Hepatocyte (in vitro differentiated cells): ENCODE data around the gene TEN1. TPM values are rescaled to one million over a fixed set of nuclear protein-coding genes. Genes with fewer than 3 reads are reported as not detected.
"Not testable (repeated sequence)": the region's sequence is repeated elsewhere in the genome, so short reads cannot be mapped to it uniquely, and the experiment has no call there.

ENCODE experiments used
- DNase-seq: peaks from one replicate; pipeline ENCODE4 v3.0.0-alpha.2; 2016; ENCODE audit warnings: low spot score
- H2AFZ ChIP-seq: fragments of 200-600 bp; sonication (generic); 2 replicates; pipeline ENCODE4 v1.6.0; 2016; ENCODE audit warnings: antibody characterized with exemption, mild to moderate bottlenecking
- H3K27ac ChIP-seq: fragments of 200-600 bp; sonication (generic); 2 replicates; pipeline ENCODE4 v1.5.1; 2016; ENCODE audit warnings: mild to moderate bottlenecking
- H3K27me3 ChIP-seq: fragments of 200-600 bp; sonication (generic); 2 replicates; pipeline ENCODE4 v1.6.1; 2016
- H3K36me3 ChIP-seq: fragments of 200-600 bp; sonication (generic); replicated peaks from 2 replicates; pipeline ENCODE4 v1.5.1; 2016; ENCODE audit warnings: low read depth; ENCODE audit not compliant: insufficient read depth
- H3K4me1 ChIP-seq: fragments of 200-600 bp; sonication (generic); 2 replicates; pipeline ENCODE4 v1.5.1; 2016; ENCODE audit warnings: mild to moderate bottlenecking, moderate library complexity; ENCODE audit not compliant: insufficient read depth
- H3K4me2 ChIP-seq: fragments of 200-600 bp; sonication (generic); 2 replicates; pipeline ENCODE4 v1.6.0; 2016
- H3K4me3 ChIP-seq: fragments of 200-600 bp; sonication (generic); 2 replicates; pipeline ENCODE4 v1.5.1; 2016; ENCODE audit warnings: mild to moderate bottlenecking
- H3K79me2 ChIP-seq: fragments of 200-600 bp; sonication (generic); 2 replicates; pipeline ENCODE4 v1.6.0; 2017; ENCODE audit warnings: mild to moderate bottlenecking
- H3K9me2 ChIP-seq: fragments of 200-600 bp; sonication (generic); replicated peaks from 2 replicates; pipeline ENCODE4 v1.6.0; 2017; ENCODE audit warnings: mild to moderate bottlenecking; ENCODE audit not compliant: insufficient read depth
- H3K9me3 ChIP-seq: fragments of 200-600 bp; sonication (generic); 2 replicates; pipeline ENCODE4 v1.5.1; 2016; ENCODE audit warnings: low read depth, mild to moderate bottlenecking
- H4K20me1 ChIP-seq: fragments of 200-600 bp; sonication (generic); 2 replicates; pipeline ENCODE4 v1.6.0; 2016; ENCODE audit warnings: mild to moderate bottlenecking; ENCODE audit not compliant: insufficient read depth, poor library complexity, severe bottlenecking
- CTCF ChIP-seq: fragments of 200-600 bp; sonication (generic); IDR thresholded peaks from 2 replicates; pipeline ENCODE4 v1.5.1; 2016; ENCODE audit warnings: antibody characterized with exemption, mild to moderate bottlenecking; ENCODE audit not compliant: poor library complexity
- EZH2 ChIP-seq: fragments of 200-600 bp; sonication (generic); IDR thresholded peaks from 2 replicates; pipeline ENCODE4 v1.6.1; 2016; ENCODE audit warnings: antibody characterized with exemption, mild to moderate bottlenecking, borderline replicate concordance
- EZH2phosphoT487 ChIP-seq: fragments of 200-600 bp; sonication (generic); IDR thresholded peaks from one replicate; pipeline ENCODE4 v1.6.1; 2018; ENCODE audit warnings: antibody characterized with exemption, mild to moderate bottlenecking, low read depth, moderate library complexity; ENCODE audit not compliant: unreplicated experiment, severe bottlenecking
- WGBS: methylation state at CpG from one replicate; pipeline ENCODE4 v1.1.6; 2016; ENCODE audit warnings: low lambda C conversion rate; ENCODE audit errors: missing lambda C conversion rate; 5-methylcytosine and 5-hydroxymethylcytosine counted together
- polyA plus RNA-seq: library from polyadenylated mRNA; unstranded; fragments of >200 nt; fragmentation: Nextera tagmentation; extraction: Ambion mirVana; gene quantifications from 2 replicates; pipeline ENCODE4 v1.2.1, GENCODE V29; 2016
- total RNA-seq: library from RNA; depleted of rRNA; stranded (reverse); fragments of >200 nt; gene quantifications from 2 replicates; pipeline ENCODE4 v1.2.3, GENCODE V29; 2014

The TEN1 gene
- total and polyA plus RNA-seq, 2 experiments from 2014 or later, result 13.3 to 29.9 TPM

GRCh38 chr17:76039121-76039520, 60.1 kb downstream of the TEN1 start:
- TF ChIP-seq EZH2phosphoT487, result no peak
- Histone ChIP-seq H4K20me1 (no peaks in the 10 kb centered on the region), H3K9me3 (no peaks in the 10 kb centered on the region), H3K27ac (no peak overlapping the region), H2AFZ (no peak overlapping the region), H3K36me3 (no peaks in the 10 kb centered on the region), H3K4me1 (peaks cover 5% of the 10 kb centered on the region), H3K4me3 (no peak overlapping the region), H3K79me2 (no peaks in the 10 kb centered on the region), H3K4me2 (no peak overlapping the region), H3K27me3 (no peaks in the 10 kb centered on the region), H3K9me2 (no peaks in the 10 kb centered on the region)
- WGBS, result 93% methylated on average over 6 of the region's 6 CpGs
- DNase-seq, result no peak

GRCh38 chr17:76040376-76040775, 61.3 kb downstream of the TEN1 start:
- Histone ChIP-seq H3K4me1 (peaks cover 5% of the 10 kb centered on the region), H3K4me2 (no peak overlapping the region), H3K9me2 (no peaks in the 10 kb centered on the region), H3K36me3 (no peaks in the 10 kb centered on the region), H3K4me3 (no peak overlapping the region), H3K9me3 (no peaks in the 10 kb centered on the region), H3K27ac (no peak overlapping the region), H3K27me3 (no peaks in the 10 kb centered on the region), H2AFZ (no peak overlapping the region), H4K20me1 (no peaks in the 10 kb centered on the region), H3K79me2 (no peaks in the 10 kb centered on the region)
- WGBS, result 83% methylated on average over 6 of the region's 6 CpGs
- no peak for TF ChIP-seq EZH2
- TF ChIP-seq CTCF, result no peak
- TF ChIP-seq EZH2phosphoT487, result no peak
- DNase-seq, result no peak

DNA sequence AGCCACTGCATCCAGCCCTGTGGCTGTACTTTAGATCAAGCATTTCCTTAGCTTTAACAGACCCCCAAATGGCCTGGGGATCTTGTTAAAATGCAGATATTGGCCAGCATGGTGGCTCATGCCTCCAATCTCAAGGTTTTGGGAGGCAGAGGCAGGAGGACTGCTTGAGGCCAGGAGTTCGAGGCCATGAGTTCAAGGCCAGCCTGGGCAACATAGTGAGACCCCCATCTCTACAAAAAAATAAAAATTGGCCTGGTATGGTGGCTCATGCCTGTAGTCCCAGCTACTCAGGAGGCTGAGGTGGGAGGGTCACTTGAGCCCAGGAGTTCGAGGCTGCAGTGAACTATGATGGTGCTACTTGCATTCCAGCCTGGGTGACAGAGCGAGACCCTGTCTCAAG, 63.8 kb downstream of the TEN1 start:
- H3K36me3 ChIP-seq, H3K9me2 ChIP-seq: not testable (repeated sequence)
- 98% methylated on average over 3 of the region's 3 CpGs for WGBS

GRCh38 chr17:76044475-76045007, 65.5 kb downstream of the TEN1 start:
- H3K36me3 ChIP-seq, result not testable (repeated sequence)

More for the DNA sequence above, 63.8 kb downstream of the TEN1 start:
- H3K27me3 ChIP-seq, H3K4me1 ChIP-seq, DNase-seq, H4K20me1 ChIP-seq, H3K79me2 ChIP-seq, H3K4me2 ChIP-seq, H3K4me3 ChIP-seq, H3K9me3 ChIP-seq, H2AFZ ChIP-seq, H3K27ac ChIP-seq: not testable (repeated sequence)

DNA sequence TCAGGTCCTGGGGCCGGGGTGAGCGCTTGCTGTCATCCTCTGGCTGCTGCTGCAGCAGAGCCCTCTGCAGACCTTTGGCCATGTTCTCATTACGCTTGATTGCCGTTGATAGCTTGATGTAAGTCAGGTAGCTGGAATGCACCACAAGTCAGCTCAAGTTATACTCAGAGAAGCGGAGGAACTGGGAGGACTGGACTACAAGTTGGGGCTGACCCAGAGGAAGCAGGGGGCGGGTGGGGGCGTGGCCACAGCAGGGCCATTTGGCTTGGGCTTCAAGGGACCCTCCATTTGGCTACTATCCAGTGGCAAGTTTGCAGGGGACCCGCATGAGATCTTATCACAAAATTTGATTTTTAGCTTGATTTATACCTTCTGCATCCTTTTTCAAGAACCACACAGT, 67.0 kb downstream of the TEN1 start:
- H3K4me2 ChIP-seq, result no peak overlapping the region
- no peaks in the 10 kb centered on the region for H3K9me2 ChIP-seq
- H3K79me2 ChIP-seq, result peaks cover 3% of the 10 kb centered on the region
- H3K4me3 ChIP-seq, result no peak overlapping the region
- TF ChIP-seq CTCF (no peak), EZH2phosphoT487 (no peak), EZH2 (no peak)
- H3K27me3 ChIP-seq, result no peaks in the 10 kb centered on the region
- H3K4me1 ChIP-seq, result no peaks in the 10 kb centered on the region
- H4K20me1 ChIP-seq, result no peaks in the 10 kb centered on the region
- H2AFZ ChIP-seq, result no peak overlapping the region
- H3K27ac ChIP-seq, result no peak overlapping the region
- WGBS, result 94% methylated on average over 8 of the region's 8 CpGs
- no peaks in the 10 kb centered on the region for H3K36me3 ChIP-seq
- H3K9me3 ChIP-seq, result no peaks in the 10 kb centered on the region
- no peak for DNase-seq

More at GRCh38 chr17:76044475-76045007, 65.5 kb downstream of the TEN1 start:
- H3K27me3 ChIP-seq, H4K20me1 ChIP-seq, H3K4me1 ChIP-seq, H3K4me3 ChIP-seq, DNase-seq, H2AFZ ChIP-seq, H3K9me3 ChIP-seq, H3K27ac ChIP-seq, H3K9me2 ChIP-seq, H3K4me2 ChIP-seq, H3K79me2 ChIP-seq: not testable (repeated sequence)
- WGBS, result 91% methylated on average over 11 of the region's 11 CpGs
